Karpas-422 (cell line): ENCODE data around the gene AGPAT2. TPM values are rescaled to one million over a fixed set of nuclear protein-coding genes. Genes with fewer than 3 reads are reported as not detected.
A peak's percentile ranks its signal among the peaks of the same experiment; 100 is the strongest.

ENCODE experiments used
- DNase-seq: peaks from one replicate; pipeline ENCODE4 v3.0.0-alpha.2; 2015
- H2AFZ ChIP-seq: fragments of 200-600 bp; sonication (generic); 2 replicates; pipeline ENCODE4 v1.6.1; 2014; ENCODE audit warnings: antibody characterized with exemption, low read length, mixed read lengths
- H3K27ac ChIP-seq: fragments of 200-600 bp; sonication (generic); 2 replicates; pipeline ENCODE4 v1.5.1; 2014; ENCODE audit warnings: mild to moderate bottlenecking, low read length, moderate library complexity
- H3K27me3 ChIP-seq: fragments of 200-600 bp; sonication (generic); 2 replicates; pipeline ENCODE4 v1.6.1; 2014; ENCODE audit warnings: low read length, mixed read lengths
- H3K36me3 ChIP-seq: fragments of 200-600 bp; sonication (generic); 2 replicates; pipeline ENCODE4 v1.6.1; 2014; ENCODE audit warnings: low read length, mixed read lengths; ENCODE audit not compliant: insufficient read depth
- H3K4me1 ChIP-seq: fragments of 200-600 bp; sonication (generic); 2 replicates; pipeline ENCODE4 v1.6.1; 2014; ENCODE audit warnings: mild to moderate bottlenecking, low read length, mixed read lengths
- H3K4me2 ChIP-seq: fragments of 200-600 bp; sonication (generic); 2 replicates; pipeline ENCODE4 v1.6.1; 2014; ENCODE audit warnings: low read length, low read depth, mild to moderate bottlenecking; ENCODE audit not compliant: poor library complexity, severe bottlenecking
- H3K4me3 ChIP-seq: fragments of 200-600 bp; sonication (generic); 2 replicates; pipeline ENCODE4 v1.5.1; 2014; ENCODE audit warnings: mild to moderate bottlenecking, antibody characterized with exemption, low read length, mixed read lengths
- H3K79me2 ChIP-seq: fragments of 200-600 bp; sonication (generic); 2 replicates; pipeline ENCODE4 v1.6.1; 2014; ENCODE audit warnings: mild to moderate bottlenecking, low read length, mixed read lengths
- H3K9ac ChIP-seq: fragments of 200-600 bp; sonication (generic); 2 replicates; pipeline ENCODE4 v1.6.0; 2014; ENCODE audit warnings: low read length
- H3K9me2 ChIP-seq: fragments of 200-600 bp; sonication (generic), shearing (Covaris generic); replicated peaks from 2 replicates; pipeline ENCODE4 v1.6.0; 2014; ENCODE audit warnings: mild to moderate bottlenecking, low read length, moderate library complexity; ENCODE audit not compliant: insufficient read depth
- H3K9me3 ChIP-seq: fragments of 300-700, 200-600 bp; sonication (generic); 2 replicates; pipeline ENCODE4 v1.6.1; 2014; ENCODE audit warnings: low read length, mixed read lengths
- H4K20me1 ChIP-seq: fragments of 200-600 bp; sonication (generic); 2 replicates; pipeline ENCODE4 v1.6.1; 2014; ENCODE audit warnings: mild to moderate bottlenecking, antibody characterized with exemption, low read length, low read depth; ENCODE audit not compliant: insufficient read depth
- total RNA-seq: library from RNA; depleted of rRNA; stranded (reverse); fragments of >200 nt; shearing (Covaris generic); gene quantifications from 2 replicates; pipeline ENCODE4 v1.2.3, GENCODE V29; 2014; ENCODE audit warnings: low replicate concordance

AGPAT2 gene
- total RNA-seq, 1 experiment from 2014 or later, result 12.3 TPM

GRCh38 chr9:136690104-136690805 lies 3.0 kb upstream of the AGPAT2 start:
- Histone ChIP-seq H3K9ac (no peak overlapping the region), H3K79me2 (peaks cover 7% of the 10 kb centered on the region), H3K27me3 (no peaks in the 10 kb centered on the region), H3K9me3 (no peaks in the 10 kb centered on the region), H4K20me1 (peaks cover 12% of the 10 kb centered on the region), H3K9me2 (no peaks in the 10 kb centered on the region), H3K4me2 (no peak overlapping the region), H3K4me3 (no peak overlapping the region), H3K36me3 (no peaks in the 10 kb centered on the region), H2AFZ (no peak overlapping the region), H3K27ac (no peak overlapping the region), H3K4me1 (peaks cover 14% of the 10 kb centered on the region)
- no peak for DNase-seq

- no peak overlapping the region for H3K9ac ChIP-seq
- H4K20me1 ChIP-seq, result peaks cover 12% of the 10 kb centered on the region
- no peak overlapping the region for H3K27ac ChIP-seq
- peaks cover 7% of the 10 kb centered on the region for H3K79me2 ChIP-seq
- H3K9me3 ChIP-seq, result no peaks in the 10 kb centered on the region
- H3K36me3 ChIP-seq, result no peaks in the 10 kb centered on the region
- peaks cover 14% of the 10 kb centered on the region for H3K4me1 ChIP-seq
- no peak overlapping the region for H2AFZ ChIP-seq
- H3K4me3 ChIP-seq, result no peak overlapping the region
- no peaks in the 10 kb centered on the region for H3K9me2 ChIP-seq
- H3K4me2 ChIP-seq, result no peak overlapping the region
- no peaks in the 10 kb centered on the region for H3K27me3 ChIP-seq
- DNase-seq, result no peak
Observed at GRCh38 chr9:136689108-136689460, 1.8 kb upstream of the AGPAT2 start.

GRCh38 chr9:136688274-136689107 lies 1.2 kb upstream of the AGPAT2 start:
- no peak overlapping the region for H3K4me2 ChIP-seq
- no peak overlapping the region for H2AFZ ChIP-seq
- no peak overlapping the region for H3K4me3 ChIP-seq
- H3K4me1 ChIP-seq, result peaks cover 14% of the 10 kb centered on the region
- H3K9ac ChIP-seq, result no peak overlapping the region
- H3K36me3 ChIP-seq, result no peaks in the 10 kb centered on the region
- H3K9me2 ChIP-seq, result no peaks in the 10 kb centered on the region
- H3K27me3 ChIP-seq, result no peaks in the 10 kb centered on the region
- peaks cover 12% of the 10 kb centered on the region for H4K20me1 ChIP-seq
- no peak for DNase-seq
- H3K27ac ChIP-seq, result no peak overlapping the region
- no peaks in the 10 kb centered on the region for H3K9me3 ChIP-seq
- H3K79me2 ChIP-seq, result peaks cover 7% of the 10 kb centered on the region

GRCh38 chr9:136687721-136688223 lies 515 bp upstream of the AGPAT2 start:
- no peaks in the 10 kb centered on the region for H3K36me3 ChIP-seq
- DNase-seq, result peak; percentile 52
- no peaks in the 10 kb centered on the region for H3K9me2 ChIP-seq
- H3K4me1 ChIP-seq, result peaks cover 14% of the 10 kb centered on the region
- peaks cover 7% of the 10 kb centered on the region for H3K79me2 ChIP-seq
- no peak overlapping the region for H2AFZ ChIP-seq
- no peaks in the 10 kb centered on the region for H3K9me3 ChIP-seq
- H3K4me3 ChIP-seq, result no peak overlapping the region
- H3K27ac ChIP-seq, result no peak overlapping the region
- no peaks in the 10 kb centered on the region for H3K27me3 ChIP-seq
- H3K4me2 ChIP-seq, result no peak overlapping the region
- peaks cover 16% of the 10 kb centered on the region for H4K20me1 ChIP-seq
- H3K9ac ChIP-seq, result no peak overlapping the region

GRCh38 chr9:136686534-136686793 lies 793 bp downstream of the AGPAT2 start:
- H3K79me2 ChIP-seq, result peaks cover 7% of the 10 kb centered on the region
- H3K27ac ChIP-seq, result no peak overlapping the region
- H3K9ac ChIP-seq, result peak overlapping the region; percentile 95
- peak overlapping the region; percentile 91 for H3K4me3 ChIP-seq
- H3K9me3 ChIP-seq, result no peaks in the 10 kb centered on the region
- peaks cover 22% of the 10 kb centered on the region for H4K20me1 ChIP-seq
- H2AFZ ChIP-seq, result peak overlapping the region; percentile 91; the same call in 1 of the 2 replicates
- no peaks in the 10 kb centered on the region for H3K9me2 ChIP-seq
- no peaks in the 10 kb centered on the region for H3K27me3 ChIP-seq
- DNase-seq, result peak; percentile 51
- no peaks in the 10 kb centered on the region for H3K36me3 ChIP-seq
- peak overlapping the region; percentile 92 for H3K4me2 ChIP-seq
- H3K4me1 ChIP-seq, result peaks cover 14% of the 10 kb centered on the region

- no peak overlapping the region for H3K27ac ChIP-seq
- peak overlapping the region; percentile 92 for H3K4me2 ChIP-seq
- peak overlapping the region; percentile 91 for H3K4me3 ChIP-seq
- peaks cover 14% of the 10 kb centered on the region for H3K4me1 ChIP-seq
- H3K79me2 ChIP-seq, result peaks cover 7% of the 10 kb centered on the region
- peaks cover 22% of the 10 kb centered on the region for H4K20me1 ChIP-seq
- H3K9me3 ChIP-seq, result no peaks in the 10 kb centered on the region
- DNase-seq, result no peak
- peak overlapping the region; percentile 95 for H3K9ac ChIP-seq
- no peaks in the 10 kb centered on the region for H3K9me2 ChIP-seq
- H2AFZ ChIP-seq, result no peak overlapping the region
- no peaks in the 10 kb centered on the region for H3K27me3 ChIP-seq
- H3K36me3 ChIP-seq, result no peaks in the 10 kb centered on the region
Observed at GRCh38 chr9:136685790-136686533, 1.3 kb downstream of the AGPAT2 start.

- Histone ChIP-seq H3K27me3 (no peaks in the 10 kb centered on the region), H3K36me3 (no peaks in the 10 kb centered on the region), H3K4me1 (peaks cover 14% of the 10 kb centered on the region), H2AFZ (no peak overlapping the region), H3K4me2 (peak overlapping the region; percentile 92), H3K9me3 (no peaks in the 10 kb centered on the region), H3K9ac (no peak overlapping the region), H4K20me1 (peaks cover 22% of the 10 kb centered on the region), H3K4me3 (no peak overlapping the region), H3K9me2 (no peaks in the 10 kb centered on the region), H3K79me2 (peaks cover 7% of the 10 kb centered on the region), H3K27ac (no peak overlapping the region)
- no peak for DNase-seq
Observed at GRCh38 chr9:136685216-136685615, 2.0 kb downstream of the AGPAT2 start.

GRCh38 chr9:136684799-136685198 lies 2.5 kb downstream of the AGPAT2 start:
- H3K4me1 ChIP-seq, result peaks cover 14% of the 10 kb centered on the region
- no peak overlapping the region for H3K4me3 ChIP-seq
- no peak overlapping the region for H3K4me2 ChIP-seq
- no peaks in the 10 kb centered on the region for H3K36me3 ChIP-seq
- no peak for DNase-seq
- no peaks in the 10 kb centered on the region for H3K9me2 ChIP-seq
- H3K9me3 ChIP-seq, result no peaks in the 10 kb centered on the region
- no peak overlapping the region for H2AFZ ChIP-seq
- no peak overlapping the region for H3K9ac ChIP-seq
- H4K20me1 ChIP-seq, result peaks cover 22% of the 10 kb centered on the region
- peaks cover 7% of the 10 kb centered on the region for H3K79me2 ChIP-seq
- no peaks in the 10 kb centered on the region for H3K27me3 ChIP-seq
- no peak overlapping the region for H3K27ac ChIP-seq
